ENCODE measurements around the gene LMBR1L.

GRCh38 chr12:49092816-49093406 is 17.7 kb downstream of the LMBR1L start:
- TF ChIP-seq TARDBP (IDR thresholded peaks at IDR 0.05) = no peak
- no peak for TF ChIP-seq ELF4 (IDR thresholded peaks at IDR 0.05)
- no peak for TF ChIP-seq FOXM1 (IDR thresholded peaks at IDR 0.05; ENCODE audit: borderline replicate concordance)
- no peak for TF ChIP-seq SP1 (IDR thresholded peaks at IDR 0.05)
- no peak for TF ChIP-seq BHLHE40 (IDR thresholded peaks at IDR 0.05; ENCODE audit: borderline replicate concordance)
- TF ChIP-seq PKNOX1 (IDR thresholded peaks at IDR 0.05) = no peak
- no peak for TF ChIP-seq HDGF (IDR thresholded peaks at IDR 0.05; ENCODE audit: borderline replicate concordance)
- no peak for TF ChIP-seq NFRKB (IDR thresholded peaks at IDR 0.05)
- no peak for TF ChIP-seq CTBP1 (IDR thresholded peaks at IDR 0.05; ENCODE audit: borderline replicate concordance)
- TF ChIP-seq ZNF384 (IDR thresholded peaks at IDR 0.05) = no peak
- TF ChIP-seq SUZ12 (IDR thresholded peaks at IDR 0.05) = no peak

All from HEK293T (cell line).